GM12873 (cell line): ENCODE data around the gene TWF1.

Experiments
- TF ChIP-seq, protein P1 (sequence below): IDR thresholded peaks from 2 replicates; pipeline ENCODE4 v1.5.1; 2012; ENCODE audit warnings: low read depth, mild to moderate bottlenecking, moderate library complexity, low read length, control low read depth; ENCODE audit not compliant: insufficient read depth; ENCODE audit errors: missing control alignments

TWF1 gene

GRCh38 chr12:43816168-43816567 lies 10.1 kb upstream of the TWF1 start:
- TF ChIP-seq, protein P1, sequence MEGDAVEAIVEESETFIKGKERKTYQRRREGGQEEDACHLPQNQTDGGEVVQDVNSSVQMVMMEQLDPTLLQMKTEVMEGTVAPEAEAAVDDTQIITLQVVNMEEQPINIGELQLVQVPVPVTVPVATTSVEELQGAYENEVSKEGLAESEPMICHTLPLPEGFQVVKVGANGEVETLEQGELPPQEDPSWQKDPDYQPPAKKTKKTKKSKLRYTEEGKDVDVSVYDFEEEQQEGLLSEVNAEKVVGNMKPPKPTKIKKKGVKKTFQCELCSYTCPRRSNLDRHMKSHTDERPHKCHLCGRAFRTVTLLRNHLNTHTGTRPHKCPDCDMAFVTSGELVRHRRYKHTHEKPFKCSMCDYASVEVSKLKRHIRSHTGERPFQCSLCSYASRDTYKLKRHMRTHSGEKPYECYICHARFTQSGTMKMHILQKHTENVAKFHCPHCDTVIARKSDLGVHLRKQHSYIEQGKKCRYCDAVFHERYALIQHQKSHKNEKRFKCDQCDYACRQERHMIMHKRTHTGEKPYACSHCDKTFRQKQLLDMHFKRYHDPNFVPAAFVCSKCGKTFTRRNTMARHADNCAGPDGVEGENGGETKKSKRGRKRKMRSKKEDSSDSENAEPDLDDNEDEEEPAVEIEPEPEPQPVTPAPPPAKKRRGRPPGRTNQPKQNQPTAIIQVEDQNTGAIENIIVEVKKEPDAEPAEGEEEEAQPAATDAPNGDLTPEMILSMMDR, result no peak

DNA sequence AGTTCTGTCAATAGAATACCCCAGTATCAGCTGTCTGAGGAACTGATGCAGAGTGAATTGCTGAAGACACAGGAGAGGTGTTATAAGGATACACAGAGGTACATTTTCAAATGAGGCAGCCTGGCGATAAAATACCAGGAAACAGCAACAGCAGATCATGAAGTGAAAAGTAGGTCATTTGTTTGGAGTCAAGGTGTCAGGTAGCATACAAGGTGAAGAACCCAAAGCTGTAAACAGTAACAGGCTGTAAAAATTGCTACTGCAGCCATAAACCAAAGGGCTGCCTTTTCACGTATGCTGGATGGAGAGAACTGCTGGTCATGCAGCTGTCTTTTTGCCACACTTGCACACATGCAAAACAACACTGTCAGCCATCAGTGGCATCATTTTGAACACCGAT lies 9.3 kb upstream of the TWF1 start:
- TF ChIP-seq, protein P1, result no peak

DNA sequence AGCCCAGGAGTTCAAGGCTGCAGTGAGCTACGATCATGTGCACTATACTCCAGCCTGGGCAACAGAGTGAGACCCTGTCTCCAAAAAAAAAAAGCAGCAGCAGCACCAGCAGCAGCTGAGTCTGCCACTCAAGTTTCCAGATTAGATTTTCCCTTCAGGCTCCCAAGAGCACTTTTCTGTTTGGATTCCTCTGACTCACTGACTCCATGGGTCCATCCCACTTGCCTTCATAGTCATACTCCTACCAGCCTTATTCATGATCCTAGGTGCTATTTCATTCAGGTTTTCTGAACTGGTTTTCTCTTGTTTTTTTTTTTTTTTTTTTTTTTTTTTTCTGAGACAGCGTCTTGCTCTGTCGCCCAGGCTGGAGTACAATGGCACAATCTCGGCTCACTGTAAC lies 6.8 kb upstream of the TWF1 start:
- TF ChIP-seq, protein P1, result no peak

DNA sequence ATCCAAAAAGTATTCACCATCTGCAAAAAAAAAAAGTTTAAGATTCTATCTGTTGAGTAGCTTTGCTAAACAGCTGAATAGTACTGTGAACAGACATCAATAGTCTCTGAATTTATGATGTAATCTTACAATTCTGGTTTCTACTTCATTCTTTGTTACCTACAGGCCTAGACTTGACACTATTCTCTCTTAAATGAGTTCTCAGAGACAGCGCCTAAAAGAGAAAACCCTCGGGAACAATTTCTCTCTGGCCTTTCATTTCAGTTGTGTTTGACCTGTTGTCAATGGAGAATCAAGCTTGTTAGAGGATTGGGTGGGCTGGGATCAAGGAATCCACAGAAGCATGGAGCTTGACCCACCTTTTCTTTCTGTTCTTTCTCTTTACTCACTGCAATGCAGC lies 5.9 kb upstream of the TWF1 start:
- TF ChIP-seq, protein P1, result no peak

DNA sequence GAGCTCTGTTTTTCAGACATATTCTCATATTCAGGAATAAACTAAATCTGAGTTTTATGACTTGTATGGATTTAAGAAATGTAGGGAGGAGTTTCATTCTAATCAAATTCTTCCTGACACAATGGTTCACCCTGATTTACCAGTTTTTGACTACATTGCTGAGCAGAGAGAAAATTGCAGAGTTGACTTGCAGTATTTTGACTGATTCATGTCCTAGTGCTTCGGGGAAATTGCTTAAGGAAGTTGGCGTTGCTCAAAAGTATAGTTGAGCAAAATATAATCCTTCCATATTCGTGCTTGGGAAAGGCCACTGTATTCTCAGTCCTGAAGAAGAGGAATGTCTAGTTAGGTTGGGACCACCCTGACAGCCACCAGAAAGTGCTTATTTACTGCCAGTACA lies 1.3 kb upstream of the TWF1 start:
- TF ChIP-seq, protein P1, result no peak

GRCh38 chr12:43806737-43807072 lies 588 bp upstream of the TWF1 start:
- TF ChIP-seq, protein P1, result no peak

GRCh38 chr12:43805149-43805859 lies 813 bp downstream of the TWF1 start:
- TF ChIP-seq, protein P1, result no peak
